NCI-H1048 (cell line): ENCODE data around the gene KDM4B.
"Not testable (repeated sequence)": the region's sequence is repeated elsewhere in the genome, so short reads cannot be mapped to it uniquely, and the experiment has no call there.

Experiments
- DNase-seq: peaks from one replicate; lab custom pipeline; 2025; lab: John Stamatoyannopoulos, UW

The KDM4B gene

GRCh38 chr19:5177745-5178450 lies 209.0 kb downstream of the KDM4B start:
- DNase-seq, result no peak

GRCh38 chr19:5178841-5179240 lies 209.9 kb downstream of the KDM4B start:
- DNase-seq, result no peak

- no peak for DNase-seq
Observed at GRCh38 chr19:5179256-5179655, 210.3 kb downstream of the KDM4B start.

GRCh38 chr19:5181329-5181728 lies 212.4 kb downstream of the KDM4B start:
- DNase-seq, result no peak

- DNase-seq, result no peak
Observed at GRCh38 chr19:5182751-5183150, 213.8 kb downstream of the KDM4B start.

- no peak for DNase-seq
Observed at GRCh38 chr19:5183616-5184015, 214.7 kb downstream of the KDM4B start.

GRCh38 chr19:5184930-5185329 lies 216.0 kb downstream of the KDM4B start:
- DNase-seq, result no peak

GRCh38 chr19:5186293-5187050 lies 217.6 kb downstream of the KDM4B start:
- no peak for DNase-seq

- no peak for DNase-seq
Observed at GRCh38 chr19:5188548-5189317, 219.8 kb downstream of the KDM4B start.

GRCh38 chr19:5189318-5189607 lies 220.3 kb downstream of the KDM4B start:
- no peak for DNase-seq

GRCh38 chr19:5191091-5191490 lies 222.2 kb downstream of the KDM4B start:
- no peak for DNase-seq

- no peak for DNase-seq
Observed at GRCh38 chr19:5192568-5192967, 223.7 kb downstream of the KDM4B start.

- DNase-seq, result no peak
Observed at GRCh38 chr19:5193192-5193591, 224.3 kb downstream of the KDM4B start.

GRCh38 chr19:5194641-5195040 lies 225.7 kb downstream of the KDM4B start:
- DNase-seq, result no peak

GRCh38 chr19:5195587-5195986 lies 226.7 kb downstream of the KDM4B start:
- DNase-seq, result not testable (repeated sequence)

GRCh38 chr19:5196832-5197231 lies 227.9 kb downstream of the KDM4B start:
- no peak for DNase-seq

GRCh38 chr19:5200844-5201243 lies 231.9 kb downstream of the KDM4B start:
- no peak for DNase-seq

- DNase-seq, result no peak
Observed at GRCh38 chr19:5202553-5202952, 233.6 kb downstream of the KDM4B start.
